ENCODE data around the gene BMI1.

GRCh38 chr10:22379059-22379458 lies 58.2 kb downstream of the BMI1 start:
- TF ChIP-seq, protein P1, sequence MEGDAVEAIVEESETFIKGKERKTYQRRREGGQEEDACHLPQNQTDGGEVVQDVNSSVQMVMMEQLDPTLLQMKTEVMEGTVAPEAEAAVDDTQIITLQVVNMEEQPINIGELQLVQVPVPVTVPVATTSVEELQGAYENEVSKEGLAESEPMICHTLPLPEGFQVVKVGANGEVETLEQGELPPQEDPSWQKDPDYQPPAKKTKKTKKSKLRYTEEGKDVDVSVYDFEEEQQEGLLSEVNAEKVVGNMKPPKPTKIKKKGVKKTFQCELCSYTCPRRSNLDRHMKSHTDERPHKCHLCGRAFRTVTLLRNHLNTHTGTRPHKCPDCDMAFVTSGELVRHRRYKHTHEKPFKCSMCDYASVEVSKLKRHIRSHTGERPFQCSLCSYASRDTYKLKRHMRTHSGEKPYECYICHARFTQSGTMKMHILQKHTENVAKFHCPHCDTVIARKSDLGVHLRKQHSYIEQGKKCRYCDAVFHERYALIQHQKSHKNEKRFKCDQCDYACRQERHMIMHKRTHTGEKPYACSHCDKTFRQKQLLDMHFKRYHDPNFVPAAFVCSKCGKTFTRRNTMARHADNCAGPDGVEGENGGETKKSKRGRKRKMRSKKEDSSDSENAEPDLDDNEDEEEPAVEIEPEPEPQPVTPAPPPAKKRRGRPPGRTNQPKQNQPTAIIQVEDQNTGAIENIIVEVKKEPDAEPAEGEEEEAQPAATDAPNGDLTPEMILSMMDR (conservative IDR thresholded peaks at IDR 0.05; ENCODE audit: low read depth, low read length) = no peak
- TF ChIP-seq EZH2phosphoT487 (IDR thresholded peaks at IDR 0.05; ENCODE audit: borderline replicate concordance, low read length) (no peak), EZH2 (IDR thresholded peaks at IDR 0.05; ENCODE audit: low read length, unreplicated experiment) (no peak)

Measured in PC-3 (cell line).